Activated T-helper 1 cell treated with anti-CD3 and anti-CD28 coated beads, Interleukin-12 subunit alpha, Interleukin-12 subunit beta, Interleukin-2, Interleukin-4 antibody, amounts not matched to agents 30 ng/mL and 10 ng/mL and 1 ng/mL, durations not matched to agents 14 hours and 24 hours and 36 hours (primary cell): ENCODE results near the gene NIPAL3. TPM values are rescaled to one million over a fixed set of nuclear protein-coding genes. Genes with fewer than 3 reads are reported as not detected.

Experiments
- DNase-seq: peaks from one replicate; pipeline ENCODE4 v3.0.0; 2021; ENCODE audit warnings: low spot score
- H3K27ac Mint-ChIP-seq: one replicate; pipeline ENCODE4 v1.8.0; 2021; ENCODE audit warnings: mild to moderate bottlenecking, mixed read lengths
- H3K27me3 Mint-ChIP-seq: one replicate; pipeline ENCODE4 v1.8.0; 2022; ENCODE audit warnings: mild to moderate bottlenecking, moderate library complexity, mixed read lengths; ENCODE audit not compliant: insufficient read depth
- H3K36me3 Mint-ChIP-seq: one replicate; pipeline ENCODE4 v1.8.0; 2021; ENCODE audit warnings: low read depth, mixed read lengths
- H3K4me1 Mint-ChIP-seq: one replicate; pipeline ENCODE4 v1.8.0; 2021; ENCODE audit warnings: low read depth, mixed read lengths
- H3K4me3 Mint-ChIP-seq: one replicate; pipeline ENCODE4 v1.8.0; 2021; ENCODE audit warnings: mild to moderate bottlenecking, moderate library complexity, mixed read lengths
- H3K9me3 Mint-ChIP-seq: one replicate; pipeline ENCODE4 v1.8.0; 2021; ENCODE audit warnings: mixed read lengths
- intact Hi-C: fragments of 100-400 bp; cut with micrococcal nuclease; formaldehyde crosslinking; loops from one replicate; pipeline ENCODE4 v1.15.1; 2024
- total RNA-seq: library from RNA; stranded (reverse); gene quantifications from 2 replicates; pipeline ENCODE4 v1.2.3, GENCODE V29; 2022

NIPAL3 gene
- total RNA-seq, 1 donor from 2014 or later, result 23.5 TPM

DNA sequence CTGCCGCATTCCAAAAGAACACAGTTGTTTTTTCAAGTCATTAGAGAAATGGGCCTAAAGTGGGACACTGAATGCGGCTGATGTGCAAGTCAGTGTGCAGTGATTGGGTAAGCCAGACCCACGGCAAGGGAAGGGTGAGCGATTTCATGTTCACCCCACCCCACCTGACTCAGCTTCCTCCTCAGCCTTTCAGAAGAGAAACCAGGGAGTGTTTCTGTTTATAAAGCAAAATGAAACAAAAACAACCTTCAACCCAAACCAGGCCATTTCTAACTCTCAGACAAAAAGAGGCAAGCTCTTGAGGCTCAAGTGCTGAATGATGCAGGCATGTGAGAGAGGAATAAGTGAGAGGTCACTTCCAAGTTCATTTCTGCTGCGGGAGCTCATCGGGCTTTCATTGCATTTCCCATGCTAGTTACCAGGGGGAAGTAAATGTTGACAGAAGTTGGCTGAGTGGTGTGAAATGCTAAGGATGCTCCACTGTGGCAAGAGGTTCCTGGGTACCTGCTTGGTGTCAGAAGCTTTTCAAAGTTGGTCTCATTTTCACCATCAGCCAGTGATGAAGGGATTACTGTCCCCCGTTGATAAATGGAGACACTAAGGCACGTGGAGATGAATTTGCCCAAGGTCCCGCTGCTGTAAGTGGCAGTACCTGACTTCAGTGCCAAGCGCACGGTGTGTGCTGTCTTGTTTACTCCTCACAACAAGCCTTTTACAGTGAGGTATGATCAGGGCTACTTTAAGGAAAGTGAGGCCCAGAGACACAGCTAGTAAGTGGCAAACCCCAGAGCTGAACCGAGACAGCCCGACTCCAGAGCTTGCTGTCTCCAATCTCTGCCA is 31.1 kb upstream of the NIPAL3 start:
- Mint-ChIP-seq H3K4me1 (peaks cover 36% of the 10 kb centered on the region), H3K27ac (peak overlapping the region; percentile 53), H3K9me3 (no peaks in the 10 kb centered on the region), H3K4me3 (peak overlapping the region; percentile 1), H3K36me3 (peaks cover 6% of the 10 kb centered on the region), H3K27me3 (no peaks in the 10 kb centered on the region)
- peak; percentile 44 for DNase-seq
- intact Hi-C loops, result loop anchor here (1.0 kb wide), 5 partner anchors 8 to 107 kb away; no protein-coding TSS in a partner anchor

DNA sequence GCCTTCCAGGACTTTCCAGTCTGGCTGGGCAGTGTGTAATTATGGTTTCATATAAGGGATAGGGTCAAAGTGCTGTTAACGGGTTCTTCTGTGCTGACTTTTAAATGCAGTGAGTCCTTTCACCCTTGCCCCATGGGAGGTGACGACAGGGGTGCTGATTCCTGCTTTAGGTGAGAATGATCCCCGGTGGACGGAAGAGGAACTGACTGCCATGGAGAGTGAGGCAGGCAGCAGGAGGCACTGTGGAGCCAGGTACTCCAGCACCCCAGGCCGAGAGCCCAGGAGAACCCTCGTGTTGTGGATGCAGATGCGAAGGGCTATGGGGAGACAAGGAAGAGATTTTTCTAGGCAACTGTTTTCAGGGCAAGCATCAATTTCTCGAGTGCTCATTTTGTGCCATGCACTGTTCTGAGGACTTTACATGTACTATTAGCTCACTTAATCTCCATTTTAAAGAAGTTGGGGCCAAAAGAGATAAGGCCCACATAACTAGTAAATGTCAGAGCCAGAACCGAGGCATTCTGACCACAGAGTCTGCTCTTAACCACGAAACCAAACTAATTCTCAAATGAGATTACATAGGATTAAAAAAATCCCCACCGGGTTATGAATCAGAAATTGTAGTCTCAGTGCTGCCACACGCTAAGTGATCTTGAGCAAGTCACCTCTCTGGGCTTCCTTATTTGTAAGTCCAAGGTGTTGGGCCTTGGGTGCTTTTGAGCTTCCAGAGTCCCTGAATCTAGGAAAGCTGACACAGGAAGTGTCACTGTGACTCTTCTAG is 30.3 kb upstream of the NIPAL3 start:
- Mint-ChIP-seq H3K4me1 (peaks cover 36% of the 10 kb centered on the region), H3K9me3 (no peaks in the 10 kb centered on the region), H3K27ac (peak overlapping the region; percentile 41), H3K36me3 (peaks cover 8% of the 10 kb centered on the region), H3K27me3 (no peaks in the 10 kb centered on the region), H3K4me3 (peak overlapping the region; percentile 38)
- intact Hi-C loops, result loop anchor here (1.0 kb wide), 3 partner anchors 34 to 108 kb away; no protein-coding TSS in a partner anchor
- no peak for DNase-seq

DNA sequence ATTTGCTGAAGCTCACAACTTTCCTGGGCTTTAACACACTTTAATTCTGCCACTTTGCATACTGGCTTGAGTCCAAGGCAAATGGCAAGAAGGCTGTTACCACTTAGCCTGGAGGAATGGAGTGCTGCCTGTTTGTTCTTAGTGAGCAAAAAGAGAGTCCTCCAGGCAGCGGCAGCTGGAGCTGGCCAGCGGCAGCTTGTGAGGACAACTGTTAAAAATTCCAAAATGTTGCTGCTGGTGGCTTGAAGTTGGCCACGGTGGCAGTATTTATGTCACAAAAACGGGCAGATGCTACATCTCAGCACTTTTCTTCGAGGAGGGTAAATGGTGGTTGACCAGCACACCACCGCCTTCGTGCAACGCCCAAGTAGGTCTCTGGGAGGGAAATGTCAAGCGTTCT is 29.4 kb upstream of the NIPAL3 start:
- no peaks in the 10 kb centered on the region for H3K27me3 Mint-ChIP-seq
- H3K27ac Mint-ChIP-seq, result peak overlapping the region; percentile 14
- no peaks in the 10 kb centered on the region for H3K9me3 Mint-ChIP-seq
- intact Hi-C loops, result no loop called here
- H3K36me3 Mint-ChIP-seq, result peaks cover 8% of the 10 kb centered on the region
- peaks cover 39% of the 10 kb centered on the region for H3K4me1 Mint-ChIP-seq
- H3K4me3 Mint-ChIP-seq, result no peak overlapping the region
- no peak for DNase-seq

DNA sequence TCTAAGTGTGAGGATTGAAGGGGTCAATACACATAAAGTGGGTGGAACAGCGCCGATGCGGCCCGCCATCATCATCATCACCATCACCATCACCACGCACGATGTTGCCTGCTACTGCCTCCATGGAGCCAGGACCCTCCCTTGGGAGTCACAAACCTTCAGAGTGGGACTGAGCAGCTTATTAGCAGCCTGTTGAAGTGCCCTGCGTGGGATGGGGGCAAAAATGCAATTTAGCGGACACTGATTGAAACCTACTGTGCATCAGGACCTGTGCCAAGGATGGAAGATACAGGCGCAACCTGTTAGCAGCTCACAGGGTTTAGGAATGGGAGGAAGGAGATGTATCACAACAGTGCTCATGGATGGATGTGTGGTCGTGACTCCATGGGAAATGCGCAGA is 28.7 kb upstream of the NIPAL3 start:
- Mint-ChIP-seq H3K4me1 (peaks cover 46% of the 10 kb centered on the region), H3K9me3 (no peaks in the 10 kb centered on the region), H3K36me3 (peaks cover 8% of the 10 kb centered on the region), H3K4me3 (no peak overlapping the region), H3K27ac (no peak overlapping the region), H3K27me3 (no peaks in the 10 kb centered on the region)
- DNase-seq, result no peak
- intact Hi-C loops, result no loop called here

DNA sequence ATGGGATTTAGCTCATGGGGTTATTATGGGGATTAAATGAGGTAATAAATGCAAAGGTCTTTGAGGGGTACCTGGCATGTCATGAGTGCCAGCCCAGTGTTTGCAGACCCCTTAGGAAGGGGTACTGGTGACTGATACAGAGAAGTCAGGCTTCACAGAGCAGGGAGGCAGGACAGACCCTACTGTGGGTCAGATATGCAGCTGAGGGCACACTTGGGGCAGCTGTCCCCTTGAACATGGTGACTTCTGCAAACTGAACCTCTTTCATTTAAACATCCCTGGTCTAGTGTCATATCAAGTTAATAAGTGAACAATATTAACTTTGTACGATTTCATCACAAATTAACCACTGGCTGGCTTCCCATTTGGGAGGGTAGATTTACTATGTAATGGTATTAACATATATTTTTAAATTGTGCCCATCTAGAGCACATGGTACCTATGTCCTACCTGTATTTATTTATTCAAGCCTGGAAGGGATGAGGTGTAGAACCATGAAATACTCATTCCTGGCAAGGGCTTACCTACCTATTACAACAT is 27.9 kb upstream of the NIPAL3 start:
- intact Hi-C loops, result no loop called here
- H3K4me1 Mint-ChIP-seq, result peaks cover 53% of the 10 kb centered on the region
- H3K27ac Mint-ChIP-seq, result no peak overlapping the region
- no peaks in the 10 kb centered on the region for H3K9me3 Mint-ChIP-seq
- no peak overlapping the region for H3K4me3 Mint-ChIP-seq
- peaks cover 8% of the 10 kb centered on the region for H3K36me3 Mint-ChIP-seq
- H3K27me3 Mint-ChIP-seq, result peaks cover 2% of the 10 kb centered on the region
- DNase-seq, result no peak

DNA sequence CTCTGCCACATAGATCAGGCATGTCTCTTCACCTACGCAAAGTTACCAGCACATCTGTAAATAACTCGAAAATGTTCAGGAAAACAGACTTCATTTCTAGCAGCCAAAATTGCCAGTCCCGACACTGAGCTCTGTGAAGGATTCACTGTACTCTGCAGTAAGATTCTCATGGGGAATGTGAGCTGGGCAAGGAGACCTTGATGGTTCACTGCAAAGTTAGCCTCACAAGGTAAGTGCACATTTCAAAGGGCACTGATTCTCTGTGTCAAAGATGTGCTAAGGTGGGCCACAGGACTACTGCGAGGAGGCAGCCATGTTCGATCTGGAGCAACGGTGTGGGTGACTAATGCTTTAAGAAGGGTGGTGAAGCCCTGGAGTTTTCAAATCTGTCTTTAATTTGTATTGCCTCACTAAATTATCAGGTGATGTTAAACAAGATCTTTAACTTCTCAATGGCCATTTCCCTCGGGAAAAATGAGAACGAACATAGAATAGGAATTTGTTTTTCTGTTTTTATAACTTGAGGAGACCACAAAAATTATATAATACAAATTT is 27.2 kb upstream of the NIPAL3 start:
- no peak overlapping the region for H3K4me3 Mint-ChIP-seq
- H3K4me1 Mint-ChIP-seq, result peaks cover 60% of the 10 kb centered on the region

DNA sequence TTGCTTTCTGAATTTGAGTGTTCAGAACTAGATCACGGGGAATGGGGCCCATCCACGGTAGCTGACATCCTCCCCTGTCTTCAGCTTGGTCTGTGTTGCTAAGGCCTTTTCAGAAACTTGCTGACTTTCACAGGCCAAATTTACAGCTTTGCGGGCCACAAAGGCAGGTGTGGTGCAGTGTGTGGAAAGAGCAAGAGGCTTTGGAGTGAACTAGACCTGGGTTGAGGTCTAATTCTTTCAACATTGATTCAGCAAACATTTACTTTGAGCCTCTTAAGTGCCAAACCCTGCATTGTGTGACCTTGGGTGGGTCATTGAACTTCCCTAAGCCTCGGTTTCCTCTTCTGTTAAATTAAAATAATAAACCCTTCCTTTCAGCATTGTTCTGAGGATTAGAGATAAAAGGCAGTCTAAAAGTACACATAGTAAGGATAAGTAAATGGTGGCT is 26.3 kb upstream of the NIPAL3 start:
- Mint-ChIP-seq H3K4me3 (no peak overlapping the region), H3K36me3 (peaks cover 3% of the 10 kb centered on the region), H3K27me3 (peaks cover 3% of the 10 kb centered on the region), H3K4me1 (peaks cover 58% of the 10 kb centered on the region), H3K9me3 (no peaks in the 10 kb centered on the region), H3K27ac (no peak overlapping the region)
- DNase-seq, result no peak
- intact Hi-C loops, result no loop called here

More for the DNA sequence above, 27.2 kb upstream of the NIPAL3 start:
- Mint-ChIP-seq H3K27ac (no peak overlapping the region), H3K36me3 (peaks cover 6% of the 10 kb centered on the region), H3K27me3 (peaks cover 2% of the 10 kb centered on the region), H3K9me3 (no peaks in the 10 kb centered on the region)
- DNase-seq, result no peak
- intact Hi-C loops, result no loop called here

DNA sequence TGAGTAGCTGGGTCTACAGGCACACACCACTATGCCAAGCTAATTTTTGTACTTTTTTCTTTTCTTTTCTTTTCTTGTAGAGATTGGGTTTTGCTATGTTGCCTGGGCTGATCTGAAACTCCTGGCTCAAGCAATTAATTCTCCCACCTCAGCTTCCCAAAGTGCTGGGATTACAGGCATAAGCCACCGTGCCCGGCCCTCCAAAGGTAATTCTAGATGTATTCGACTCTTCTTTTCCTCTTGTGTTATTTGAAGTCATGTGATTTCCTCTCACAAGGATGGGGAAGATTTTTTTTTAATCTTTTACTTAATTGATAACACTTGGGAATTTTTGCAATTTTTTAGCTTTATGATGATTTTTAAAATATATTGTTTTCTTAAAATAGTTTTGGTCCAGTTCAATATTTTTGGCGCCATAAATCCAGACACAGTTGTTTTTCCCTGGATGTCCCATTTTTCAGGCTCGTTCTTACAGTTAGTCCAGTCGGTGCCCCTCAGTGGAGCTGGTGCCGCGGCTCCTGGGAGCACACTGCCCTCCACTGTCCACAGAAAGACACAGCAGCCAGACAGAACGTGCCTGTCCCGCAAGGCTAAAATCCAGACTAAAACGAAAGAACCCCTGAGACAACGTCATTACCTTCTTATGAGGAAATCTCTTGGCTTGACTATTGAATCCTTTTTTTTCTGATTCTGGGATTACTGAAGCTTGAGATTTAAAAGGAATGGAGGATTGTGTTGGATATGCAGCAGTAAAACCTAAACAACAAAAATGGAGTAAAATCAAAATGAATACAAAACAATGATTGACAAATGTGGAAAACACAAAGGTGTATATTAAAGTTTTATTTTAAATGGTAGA is 24.4 kb upstream of the NIPAL3 start:
- Mint-ChIP-seq H3K27ac (peak overlapping the region; percentile 79), H3K27me3 (peaks cover 4% of the 10 kb centered on the region), H3K36me3 (peaks cover 3% of the 10 kb centered on the region), H3K9me3 (no peaks in the 10 kb centered on the region), H3K4me3 (peak overlapping the region; percentile 80), H3K4me1 (peaks cover 39% of the 10 kb centered on the region)
- peak; percentile 58 for DNase-seq
- intact Hi-C loops, result loop anchor here (1.0 kb wide), 1 partner anchor 192 kb away; no protein-coding TSS in a partner anchor

DNA sequence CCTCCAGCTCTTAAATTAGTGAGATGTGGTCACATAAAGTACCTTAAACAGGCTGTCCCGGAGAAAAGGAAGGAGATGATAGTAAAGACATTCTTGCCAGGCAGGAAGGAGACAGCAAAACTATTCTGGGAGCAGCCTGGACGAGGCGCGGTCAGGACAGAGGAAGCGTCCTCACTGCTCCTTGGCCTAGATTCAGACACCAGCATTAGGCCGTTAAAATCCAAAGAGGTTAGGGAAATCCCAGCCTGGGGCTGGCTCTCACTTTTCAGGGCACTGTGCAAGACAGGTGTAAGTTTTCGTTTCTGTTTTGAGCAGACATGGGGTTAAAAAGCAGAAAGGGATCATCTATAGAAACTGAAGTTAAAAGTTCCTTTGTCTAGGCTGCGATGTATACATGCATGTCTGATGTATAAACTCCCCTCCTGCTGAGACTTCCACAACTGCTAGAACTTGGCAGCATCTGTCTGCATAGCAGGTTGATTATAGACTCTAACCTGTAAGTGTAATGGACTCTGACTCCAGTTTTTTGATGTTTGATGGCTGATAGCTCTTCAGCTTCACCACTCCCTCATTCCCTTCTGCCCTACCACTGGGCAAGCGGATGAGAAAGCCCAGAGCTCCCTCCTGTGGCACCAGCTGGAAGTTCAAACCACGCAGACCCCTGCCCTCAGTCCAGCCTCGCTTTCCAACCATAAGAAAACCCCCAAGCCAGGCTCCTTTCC is 23.6 kb upstream of the NIPAL3 start:
- DNase-seq, result peak; percentile 47
- Mint-ChIP-seq H3K4me1 (peaks cover 30% of the 10 kb centered on the region), H3K27ac (peak overlapping the region; percentile 79), H3K4me3 (peak overlapping the region; percentile 80), H3K36me3 (peaks cover 3% of the 10 kb centered on the region), H3K27me3 (peaks cover 4% of the 10 kb centered on the region), H3K9me3 (no peaks in the 10 kb centered on the region)
- intact Hi-C loops, result loop anchor here (1.0 to 2.0 kb wide), 8 partner anchors 8 to 321 kb away; partner anchors contain the start of gene NIPAL3

DNA sequence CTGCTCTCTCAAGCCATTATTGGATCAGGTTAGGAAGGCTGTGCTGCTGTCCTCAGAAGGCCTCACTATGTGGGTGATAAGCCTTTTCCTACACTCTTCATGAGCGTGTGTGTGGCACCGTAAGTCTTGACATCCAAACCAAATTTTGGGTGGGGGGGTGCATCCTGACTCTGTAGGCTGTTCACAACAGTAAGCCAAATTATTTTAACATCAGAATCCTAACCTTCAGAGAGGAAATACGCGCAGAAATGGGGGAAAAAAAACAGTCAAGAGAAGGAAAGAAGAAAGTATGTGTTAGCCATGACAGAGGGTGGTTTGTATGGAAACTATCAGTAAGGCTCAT is 23.0 kb upstream of the NIPAL3 start:
- Mint-ChIP-seq H3K27me3 (peaks cover 4% of the 10 kb centered on the region), H3K9me3 (no peaks in the 10 kb centered on the region), H3K36me3 (peaks cover 3% of the 10 kb centered on the region), H3K4me3 (peak overlapping the region; percentile 80), H3K4me1 (peaks cover 30% of the 10 kb centered on the region), H3K27ac (peak overlapping the region; percentile 79)
- intact Hi-C loops, result loop anchor here (1.0 to 2.0 kb wide), 7 partner anchors 8 to 321 kb away; partner anchors contain the start of gene NIPAL3
- no peak for DNase-seq

DNA sequence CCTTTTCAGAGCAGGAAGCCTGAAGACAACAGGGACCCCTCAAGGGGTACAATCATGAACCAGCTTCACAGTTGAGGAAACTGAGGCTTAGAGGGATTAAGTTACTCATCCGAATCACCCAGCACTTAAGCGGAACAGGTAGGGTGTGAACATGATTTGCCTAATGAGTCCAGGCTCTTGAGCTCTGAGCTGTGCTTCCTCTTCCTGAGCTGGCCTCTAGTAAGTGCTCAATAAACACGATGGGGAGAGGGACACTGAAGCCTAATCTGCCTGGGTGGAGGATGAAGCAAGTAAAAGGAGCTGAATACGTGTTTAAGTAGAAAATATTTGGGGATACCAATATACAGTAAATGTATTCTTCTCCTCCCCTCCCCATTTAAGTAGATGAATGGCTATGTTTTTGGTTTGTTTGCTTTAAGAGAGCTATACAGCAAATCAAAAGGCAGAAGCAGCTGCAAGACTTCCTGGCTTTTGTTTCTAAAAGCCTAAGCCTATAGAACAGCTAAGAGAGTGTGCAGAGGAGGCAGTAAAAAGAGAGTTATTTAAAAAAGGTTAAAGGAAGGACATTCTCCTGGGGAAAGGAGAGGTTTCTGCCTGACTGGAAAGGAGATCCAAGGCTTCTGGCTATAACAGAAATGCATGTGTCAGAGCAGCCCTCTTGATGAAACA is 22.5 kb upstream of the NIPAL3 start:
- intact Hi-C loops, result loop anchor here (1.0 to 2.0 kb wide), 7 partner anchors 9 to 322 kb away; partner anchors contain the start of gene NIPAL3
- peaks cover 30% of the 10 kb centered on the region for H3K4me1 Mint-ChIP-seq
- no peak for DNase-seq
- peak overlapping the region; percentile 79 for H3K27ac Mint-ChIP-seq
- H3K9me3 Mint-ChIP-seq, result no peaks in the 10 kb centered on the region
- peaks cover 3% of the 10 kb centered on the region for H3K36me3 Mint-ChIP-seq
- H3K4me3 Mint-ChIP-seq, result no peak overlapping the region
- peaks cover 4% of the 10 kb centered on the region for H3K27me3 Mint-ChIP-seq
